Measurements from ENCODE around the gene DDX59.

GRCh38 chr1:200706111-200706814 lies 36.6 kb upstream of the DDX59 start:
- TF ChIP-seq, protein P1, sequence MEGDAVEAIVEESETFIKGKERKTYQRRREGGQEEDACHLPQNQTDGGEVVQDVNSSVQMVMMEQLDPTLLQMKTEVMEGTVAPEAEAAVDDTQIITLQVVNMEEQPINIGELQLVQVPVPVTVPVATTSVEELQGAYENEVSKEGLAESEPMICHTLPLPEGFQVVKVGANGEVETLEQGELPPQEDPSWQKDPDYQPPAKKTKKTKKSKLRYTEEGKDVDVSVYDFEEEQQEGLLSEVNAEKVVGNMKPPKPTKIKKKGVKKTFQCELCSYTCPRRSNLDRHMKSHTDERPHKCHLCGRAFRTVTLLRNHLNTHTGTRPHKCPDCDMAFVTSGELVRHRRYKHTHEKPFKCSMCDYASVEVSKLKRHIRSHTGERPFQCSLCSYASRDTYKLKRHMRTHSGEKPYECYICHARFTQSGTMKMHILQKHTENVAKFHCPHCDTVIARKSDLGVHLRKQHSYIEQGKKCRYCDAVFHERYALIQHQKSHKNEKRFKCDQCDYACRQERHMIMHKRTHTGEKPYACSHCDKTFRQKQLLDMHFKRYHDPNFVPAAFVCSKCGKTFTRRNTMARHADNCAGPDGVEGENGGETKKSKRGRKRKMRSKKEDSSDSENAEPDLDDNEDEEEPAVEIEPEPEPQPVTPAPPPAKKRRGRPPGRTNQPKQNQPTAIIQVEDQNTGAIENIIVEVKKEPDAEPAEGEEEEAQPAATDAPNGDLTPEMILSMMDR (optimal IDR thresholded peaks at IDR 0.05 in 1 of 3, IDR thresholded peaks at IDR 0.05 in 1 of 3, conservative IDR thresholded peaks at IDR 0.05 in 1 of 3; ENCODE audit: extremely low read depth in 1 of 3, insufficient read depth in 2 of 3, low read length in 3 of 3), result no peak
- TF ChIP-seq EZH2 (IDR thresholded peaks at IDR 0.05; ENCODE audit: low read length), result no peak

Measured in keratinocyte (primary cell).